ENCODE data around the gene LCE2C.
"Not testable (repeated sequence)": the region's sequence is repeated elsewhere in the genome, so short reads cannot be mapped to it uniquely, and the experiment has no call there.

Gene LCE2C, protein sequence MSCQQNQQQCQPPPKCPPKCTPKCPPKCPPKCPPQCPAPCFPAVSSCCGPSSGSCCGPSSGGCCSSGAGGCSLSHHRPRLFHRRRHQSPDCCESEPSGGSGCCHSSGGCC

DNA sequence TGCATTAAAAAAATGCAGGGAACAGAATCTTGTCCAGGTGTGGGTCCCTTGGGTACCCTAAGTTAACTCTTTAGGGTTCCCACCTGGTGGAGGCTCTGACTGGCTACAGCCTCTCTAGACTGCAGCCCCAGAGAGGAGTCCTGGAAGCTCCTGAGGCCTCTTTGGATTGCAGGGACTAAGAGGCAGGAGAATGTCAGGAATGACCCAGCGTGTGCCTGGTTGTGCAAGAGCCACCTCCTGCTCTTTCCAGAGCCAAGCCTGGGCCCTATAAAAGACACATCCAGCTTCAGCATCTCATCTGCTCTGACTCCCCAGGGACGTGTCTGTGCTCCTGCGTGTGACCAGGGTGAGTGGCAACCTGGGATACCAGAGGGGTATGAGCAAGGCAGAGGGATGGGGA lies at the start of gene LCE2C:
Gene LCE2C (plus strand): TSS at position 297 of the 400 bp plus-strand sequence. CDS start 737 bp downstream, outside the sequence.
- not testable (repeated sequence) for DNase-seq

DNA sequence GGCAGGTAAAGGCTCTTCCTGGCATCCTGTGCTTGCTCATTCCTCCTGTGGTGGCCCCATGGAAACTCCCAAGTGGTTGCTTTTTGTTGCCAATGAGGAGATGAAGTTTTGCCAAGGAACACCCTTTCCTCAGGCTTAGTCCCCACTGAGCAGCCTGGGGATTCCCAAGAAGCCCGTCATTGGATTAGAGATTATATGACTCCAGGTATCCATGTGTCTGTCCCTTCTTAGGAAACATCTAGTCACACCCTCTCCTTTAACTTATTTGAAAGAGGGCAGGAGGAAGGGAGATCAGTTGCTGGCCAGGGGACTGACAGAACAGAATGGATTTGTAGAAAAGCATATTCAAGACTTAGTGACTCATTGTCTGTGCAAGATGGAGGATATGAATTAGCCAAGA lies 48.3 kb upstream of the LCE2C start:
- DNase-seq = no peak

DNA sequence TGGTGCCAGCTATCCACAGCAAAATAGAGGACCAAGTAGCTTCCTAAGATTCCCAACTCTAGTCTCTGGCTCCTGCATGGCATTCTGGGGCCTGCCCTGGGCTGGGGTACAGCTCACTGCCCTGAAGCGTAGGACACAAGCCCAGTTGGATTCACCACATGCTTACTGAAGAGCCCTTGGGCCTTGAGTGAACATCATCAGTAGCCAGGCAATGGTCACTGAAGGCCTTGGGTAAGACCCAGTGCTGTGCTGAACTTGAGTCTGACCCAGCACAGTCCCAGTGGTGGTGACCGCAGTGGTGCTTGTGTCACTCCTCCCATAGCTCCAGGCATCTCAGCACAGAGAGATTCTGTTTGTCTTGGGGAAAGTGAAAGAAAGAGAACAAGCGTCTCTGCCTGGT lies 44.5 kb upstream of the LCE2C start:
- no peak for DNase-seq

DNA sequence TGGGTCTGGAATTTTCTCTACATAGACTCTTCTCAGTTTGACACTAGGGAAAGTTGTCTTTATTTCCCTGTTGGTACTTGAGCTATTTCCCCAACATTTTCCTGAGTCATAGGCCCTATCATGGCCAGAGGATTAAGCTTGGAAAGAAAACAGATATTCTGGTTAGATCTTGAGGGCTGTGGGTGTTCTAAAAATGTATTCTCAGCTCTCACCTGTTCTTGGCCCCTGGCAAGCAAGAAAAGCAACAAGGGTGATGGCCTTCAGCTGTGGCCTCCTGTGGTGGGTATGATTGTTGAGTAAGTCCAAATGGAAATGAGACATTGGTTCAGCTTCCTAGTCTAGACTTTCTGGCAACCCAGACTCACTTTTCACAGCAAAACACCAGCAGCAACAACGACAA lies 34.7 kb upstream of the LCE2C start:
- DNase-seq = no peak

DNA sequence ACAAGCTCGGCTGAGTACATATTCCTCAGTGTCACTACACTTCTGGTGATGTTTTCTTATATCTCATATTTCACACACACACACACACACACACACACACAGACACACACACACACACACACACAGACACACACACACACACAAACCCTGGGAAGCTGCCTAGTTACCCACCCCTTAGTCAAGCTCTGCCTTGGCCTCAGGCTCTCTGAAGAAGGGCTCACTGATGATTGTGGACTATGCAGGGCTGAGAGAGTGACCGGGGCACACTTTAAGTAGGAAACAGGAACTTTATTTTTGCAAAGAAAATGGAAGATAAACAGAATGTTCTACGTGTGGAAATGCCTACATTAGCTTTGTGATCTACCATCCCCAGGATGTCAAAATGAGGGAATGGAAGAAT lies 31.1 kb upstream of the LCE2C start:
- no peak for DNase-seq

DNA sequence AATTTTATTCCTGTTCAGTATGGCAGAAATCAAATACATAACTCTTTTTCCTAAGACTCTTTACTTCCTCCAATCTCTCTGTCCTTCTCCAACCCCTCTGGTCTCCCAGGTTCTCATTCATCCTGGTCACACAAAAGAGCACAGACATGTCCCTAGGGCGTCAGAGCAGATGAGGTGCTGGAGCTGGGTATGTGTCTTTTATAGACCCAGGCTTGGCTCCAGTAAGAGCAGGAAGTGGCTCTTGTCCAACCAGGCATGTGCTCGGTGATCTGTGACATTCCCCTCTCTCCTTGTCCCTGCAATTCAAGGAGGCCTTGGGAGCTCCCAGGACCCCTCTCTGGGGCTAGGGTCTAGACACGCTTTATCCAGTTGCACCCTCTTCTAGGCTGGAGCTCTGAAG lies 29.9 kb upstream of the LCE2C start:
- DNase-seq = no peak

DNA sequence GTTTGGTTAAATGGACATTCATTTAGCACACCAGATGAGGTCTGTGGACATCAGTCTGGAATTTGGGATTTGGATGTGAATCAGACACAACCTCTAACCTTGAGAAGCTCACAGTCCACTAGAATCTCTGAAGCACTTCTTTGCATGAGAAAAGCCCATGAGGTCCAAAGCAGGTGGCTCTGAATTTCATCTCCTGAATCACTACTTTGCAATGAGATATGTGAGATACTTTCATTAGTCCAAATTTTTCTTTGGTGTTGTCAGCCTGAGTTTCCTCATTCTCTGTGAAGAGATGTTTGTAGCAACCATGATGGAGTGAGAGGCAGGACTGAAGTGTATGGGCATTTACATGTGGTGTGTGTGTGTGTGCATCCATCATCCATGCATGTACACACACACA lies 28.4 kb upstream of the LCE2C start:
- no peak for DNase-seq

DNA sequence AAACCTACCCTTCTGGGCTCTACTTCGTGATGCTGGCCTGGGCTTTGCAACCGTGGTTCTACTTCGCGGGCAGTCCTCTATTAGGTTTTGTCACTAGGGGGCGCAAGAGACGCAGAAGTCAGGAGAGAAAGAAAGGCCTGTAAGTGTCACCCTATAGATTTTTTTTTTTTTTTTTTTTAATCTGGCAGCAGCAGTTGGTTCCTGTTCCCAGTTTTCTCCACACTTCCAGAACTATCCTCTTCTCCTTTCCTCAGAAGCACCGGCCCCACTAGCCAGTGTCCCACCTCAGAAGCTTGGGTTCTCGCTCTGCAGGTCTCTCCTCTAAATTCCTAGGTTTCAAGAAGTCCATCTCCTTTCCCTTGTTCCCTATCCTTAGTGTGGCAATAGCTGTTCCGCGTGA lies 21.0 kb upstream of the LCE2C start:
- peak; percentile 36 for DNase-seq

DNA sequence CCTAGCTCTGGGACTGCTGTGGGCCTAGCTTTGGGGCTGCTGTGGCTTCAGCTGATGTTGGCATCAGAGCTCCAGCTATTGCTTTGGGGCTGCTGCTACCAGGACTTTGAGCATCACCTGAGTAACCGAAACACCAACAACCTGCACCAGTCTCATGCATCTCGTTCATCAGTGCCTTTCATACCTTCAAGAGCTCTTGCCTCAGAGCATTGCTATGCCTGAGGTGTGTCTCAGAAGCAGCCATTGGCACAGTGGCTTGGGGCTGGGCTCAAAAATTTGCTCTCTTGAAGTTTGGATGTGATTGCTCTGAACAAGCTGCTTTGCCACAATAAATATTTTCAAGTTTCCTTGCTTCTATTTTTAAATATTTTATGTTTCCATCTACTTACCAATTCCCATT lies 18.6 kb upstream of the LCE2C start:
- DNase-seq = no peak

DNA sequence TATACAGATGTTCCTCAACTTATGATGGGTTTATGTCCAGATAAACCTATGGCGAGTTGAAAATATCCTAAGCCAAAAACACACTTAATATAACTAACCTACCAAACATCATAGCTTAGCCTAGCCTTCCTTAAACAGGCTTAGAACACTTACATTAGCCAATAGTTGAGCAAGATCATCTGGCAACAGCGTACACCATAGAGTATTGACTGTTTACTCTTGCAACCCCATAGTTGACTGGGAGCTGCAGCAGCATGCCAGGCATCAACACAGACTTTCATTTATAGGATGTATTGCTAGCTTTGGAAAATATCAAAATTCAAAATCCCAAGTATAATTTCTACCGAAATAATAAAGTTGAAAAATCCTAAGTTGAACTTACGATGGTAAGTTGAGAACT lies 17.4 kb upstream of the LCE2C start:
- no peak for DNase-seq

DNA sequence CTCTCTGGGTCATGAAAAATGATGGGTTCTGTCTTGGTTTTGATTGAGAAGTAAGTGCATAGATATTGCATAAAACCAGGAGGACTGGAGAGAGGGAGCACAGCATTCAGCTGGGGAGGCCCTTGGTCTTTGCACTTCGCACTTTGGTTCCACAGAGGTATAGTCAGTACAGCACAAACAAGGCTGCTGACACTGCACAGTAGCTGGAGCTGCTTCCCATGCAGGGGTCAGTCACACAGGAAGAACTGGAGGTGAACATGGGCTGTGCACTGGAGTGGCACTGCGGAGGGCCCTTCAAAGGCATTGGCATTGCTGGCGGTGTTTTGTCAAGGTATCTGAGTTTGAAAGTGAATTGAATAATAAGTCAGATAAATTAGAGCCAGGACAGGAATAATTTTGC lies 16.4 kb upstream of the LCE2C start:
- no peak for DNase-seq

DNA sequence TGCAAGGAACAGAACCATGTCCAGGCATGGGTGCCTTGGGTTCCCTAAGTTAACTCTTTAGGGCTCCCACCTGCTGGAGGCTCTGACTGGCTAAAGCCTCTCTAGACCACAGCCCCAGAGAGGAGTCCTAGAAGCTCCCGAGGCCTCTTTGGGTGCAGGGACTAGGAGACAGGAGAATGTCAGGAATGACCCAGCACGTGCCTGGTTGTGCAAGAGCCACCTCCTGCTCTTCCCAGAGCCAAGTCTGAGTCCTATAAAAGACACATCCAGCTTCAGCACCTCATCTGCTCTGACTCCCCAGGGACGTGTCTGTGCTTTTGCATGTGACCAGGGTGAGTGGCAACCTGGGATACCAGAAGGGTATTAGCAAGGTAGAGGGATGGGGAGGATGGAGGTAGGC lies 12.0 kb upstream of the LCE2C start, which contains the start of gene LCE2D:
Gene LCE2D (plus strand): TSS at position 283 of the 400 bp plus-strand sequence. CDS start 726 bp downstream, outside the sequence.
- no peak for DNase-seq

DNA sequence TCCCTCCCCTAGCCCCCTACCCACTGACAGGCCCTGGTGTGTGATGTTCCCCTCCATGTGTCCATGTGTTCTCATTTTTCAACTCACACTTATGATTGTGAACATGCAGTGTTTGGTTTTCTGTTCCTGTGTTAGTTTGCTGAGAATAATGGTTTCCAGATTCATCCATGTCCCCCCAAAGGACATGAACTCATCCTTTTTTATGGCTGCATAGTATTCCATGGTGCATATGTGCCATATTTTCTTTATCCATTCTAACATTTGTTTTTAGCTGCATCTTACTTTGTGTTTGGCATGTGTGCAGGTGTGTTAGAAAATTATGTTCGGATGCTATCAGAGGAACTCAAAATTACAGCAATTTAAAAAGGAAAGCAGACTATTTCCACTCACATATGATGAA lies 8.9 kb upstream of the LCE2C start:
- DNase-seq = not testable (repeated sequence)

DNA sequence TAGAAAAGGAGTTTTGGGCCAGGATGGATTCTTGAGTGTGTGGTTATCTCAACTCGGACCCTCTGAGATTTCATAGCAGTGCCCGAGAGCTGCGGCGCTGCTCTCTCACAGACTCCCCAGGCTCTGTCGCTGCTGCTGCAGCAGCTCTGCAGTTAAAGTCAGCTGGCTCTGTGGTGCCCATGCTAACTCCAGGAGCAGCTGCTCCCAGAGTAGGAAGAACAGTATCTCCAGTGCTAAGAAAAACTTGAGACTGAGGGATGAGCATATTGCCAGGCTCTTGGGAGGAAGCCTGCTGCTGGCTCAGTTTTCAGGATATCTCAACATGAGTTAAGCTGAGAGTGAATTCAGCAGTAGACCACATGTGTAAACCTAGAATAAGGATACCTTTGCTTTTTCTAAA lies 7.4 kb upstream of the LCE2C start:
- no peak for DNase-seq

DNA sequence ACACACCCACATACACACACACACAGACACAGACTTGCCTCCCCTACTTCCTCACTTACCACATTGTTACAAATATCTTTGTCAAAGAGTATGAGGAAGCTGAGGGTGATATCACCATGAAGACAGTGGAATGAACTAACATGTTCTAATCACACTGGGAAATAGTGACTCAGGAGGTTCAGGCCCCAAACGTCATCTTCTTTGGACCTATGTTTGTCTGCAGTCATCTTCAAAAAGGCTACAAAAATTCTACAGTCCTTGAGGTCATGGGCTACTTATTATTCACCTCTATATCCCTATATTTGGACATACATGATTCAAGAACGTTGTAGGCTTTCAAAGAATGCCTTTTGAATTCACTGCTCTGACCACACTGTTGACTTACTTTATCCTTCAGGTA lies 2.1 kb upstream of the LCE2C start:
- DNase-seq = no peak

DNA sequence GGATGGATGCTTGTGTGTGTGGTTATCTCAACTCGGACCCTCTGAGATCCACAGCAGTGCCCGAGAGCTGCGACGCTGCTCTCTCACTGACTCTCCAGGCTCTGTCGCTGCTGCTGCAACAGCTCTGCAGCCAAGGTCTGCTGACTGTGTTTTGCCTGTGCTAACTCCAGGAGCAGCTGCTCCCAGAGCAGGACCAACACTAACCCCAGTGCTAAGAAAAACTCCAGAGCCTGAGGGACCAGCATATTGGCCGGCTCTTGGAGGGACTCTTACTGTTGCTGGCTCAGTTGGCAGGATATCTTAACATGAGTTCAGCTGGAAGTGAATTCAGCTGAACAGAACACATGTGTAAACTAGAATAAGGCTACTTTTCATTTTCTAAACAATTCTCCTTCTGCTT lies 4.4 kb downstream of the LCE2C start:
- no peak for DNase-seq

DNA sequence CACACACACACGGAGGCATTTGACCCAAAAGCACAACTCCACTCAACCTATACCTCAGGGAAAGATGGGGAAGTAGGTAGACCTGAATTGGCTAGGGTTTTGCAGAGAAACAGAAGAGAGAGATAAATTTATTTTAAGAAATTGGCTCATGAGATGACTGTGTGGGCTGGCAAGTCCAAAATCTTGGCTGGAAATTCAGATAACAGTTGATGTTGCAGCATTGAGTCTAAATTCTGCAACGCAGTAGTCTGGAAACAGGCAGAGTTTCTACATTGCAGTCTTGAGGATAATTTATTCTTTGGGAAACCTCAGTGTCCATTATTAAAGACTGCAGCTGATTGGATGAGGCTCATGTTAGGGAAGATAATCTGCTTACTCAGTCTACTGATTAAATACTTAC lies 6.5 kb downstream of the LCE2C start:
- DNase-seq = no peak

DNA sequence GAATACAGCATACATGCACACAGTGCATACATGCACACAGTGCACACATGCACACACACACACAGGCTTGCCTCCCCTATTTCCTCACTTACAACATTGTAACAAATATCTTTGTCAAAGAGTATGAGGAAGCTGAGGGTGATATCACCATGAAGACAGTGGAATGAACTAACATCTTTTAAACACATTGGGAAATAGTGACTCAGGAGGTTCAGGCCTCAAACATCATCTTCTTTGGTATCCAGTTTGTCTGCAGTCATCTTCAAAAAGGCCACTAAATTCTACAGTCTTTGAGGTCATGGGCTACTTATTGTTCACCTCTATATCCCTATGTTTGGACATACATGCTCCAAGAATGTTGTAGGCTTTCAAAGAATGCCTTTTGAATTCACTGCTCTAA lies 8.8 kb downstream of the LCE2C start:
- DNase-seq = no peak

DNA sequence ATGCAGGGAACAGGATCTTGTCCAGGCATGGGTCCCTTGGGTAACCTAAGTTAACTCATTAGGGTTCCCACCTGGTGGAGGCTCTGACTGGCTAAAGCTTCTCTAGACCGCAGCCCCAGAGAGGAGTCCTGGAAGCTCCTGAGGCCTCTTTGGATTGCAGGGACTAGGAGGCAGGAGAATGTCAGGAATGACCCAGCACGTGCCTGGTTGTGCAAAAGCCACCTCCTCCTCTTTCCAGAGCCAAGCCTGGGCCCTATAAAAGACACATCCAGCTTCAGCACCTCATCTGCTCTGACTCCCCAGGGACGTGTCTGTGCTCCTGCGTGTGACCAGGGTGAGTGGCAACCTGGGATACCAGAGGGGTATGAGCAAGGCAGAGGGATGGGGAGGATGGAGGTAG lies 10.7 kb downstream of the LCE2C start, which contains the start of gene LCE2B:
Gene LCE2B (plus strand): TSS at position 301 of the 400 bp plus-strand sequence. CDS start 721 bp downstream, outside the sequence.
- not testable (repeated sequence) for DNase-seq

DNA sequence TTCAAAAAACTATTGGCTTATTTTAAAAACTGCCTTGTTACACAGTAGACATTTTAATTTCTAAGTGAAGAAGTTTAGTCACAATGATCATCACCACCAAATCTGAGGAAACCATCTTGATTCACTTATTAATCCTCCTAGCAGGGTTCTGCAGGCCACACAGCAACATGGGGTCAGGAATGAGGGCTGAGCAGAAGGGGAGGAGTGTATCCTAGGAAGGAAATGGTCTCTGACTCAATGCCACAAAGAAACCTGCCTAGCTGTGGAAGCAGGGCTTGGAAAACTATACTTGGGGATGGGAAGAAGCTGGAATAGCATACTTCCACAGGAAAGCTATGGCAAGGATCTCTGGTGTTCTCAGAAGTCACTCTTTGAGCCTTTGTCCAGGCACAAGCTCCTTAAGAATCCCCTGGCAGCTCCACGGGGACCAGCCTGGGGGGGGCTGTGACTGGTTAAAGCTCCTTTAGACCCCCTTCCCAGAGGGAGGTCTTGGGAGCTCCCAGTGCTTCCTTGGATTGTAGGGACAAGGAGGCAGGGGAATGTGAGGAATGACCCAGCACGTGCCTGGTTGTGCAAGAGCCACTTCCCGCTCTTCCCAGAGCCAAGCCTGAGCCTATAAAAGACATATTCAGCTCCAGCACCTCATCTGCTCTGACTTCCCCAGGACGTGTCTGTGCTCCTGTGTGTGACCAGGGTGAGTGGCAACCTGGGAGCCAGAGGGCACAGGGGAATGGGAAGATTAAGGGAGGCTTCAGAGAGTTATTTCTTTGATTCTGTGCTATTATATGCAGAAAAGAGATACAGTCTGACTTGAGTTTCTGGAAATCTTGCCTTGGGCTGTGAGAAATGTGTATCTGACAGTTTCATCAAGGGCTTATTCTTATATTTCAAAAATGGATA lies 22.9 kb downstream of the LCE2C start, which contains the start of gene LCE2A:
Gene LCE2A (plus strand): TSS at position 645 of the 900 bp plus-strand sequence. CDS start 557 bp downstream, outside the sequence.
- no peak for DNase-seq

DNA sequence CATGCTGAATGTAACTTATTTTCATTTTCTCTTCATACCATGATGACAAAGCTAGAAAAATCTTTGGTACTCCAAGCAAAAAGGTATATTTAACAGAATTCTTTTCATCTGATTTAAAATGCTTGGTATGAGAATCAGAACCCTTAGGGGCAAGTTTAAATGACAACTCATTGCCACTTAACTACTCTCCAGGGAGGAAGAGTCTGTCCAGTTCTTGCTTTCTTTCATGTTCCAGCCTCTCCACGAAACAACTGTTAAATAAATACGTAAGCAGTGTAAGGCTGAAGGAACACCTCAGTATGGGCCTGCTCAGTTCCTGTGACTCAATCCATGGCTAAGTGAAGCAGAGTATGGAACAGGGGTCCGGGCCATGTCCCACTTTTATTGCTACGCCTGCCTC lies 24.7 kb downstream of the LCE2C start:
- no peak for DNase-seq

DNA sequence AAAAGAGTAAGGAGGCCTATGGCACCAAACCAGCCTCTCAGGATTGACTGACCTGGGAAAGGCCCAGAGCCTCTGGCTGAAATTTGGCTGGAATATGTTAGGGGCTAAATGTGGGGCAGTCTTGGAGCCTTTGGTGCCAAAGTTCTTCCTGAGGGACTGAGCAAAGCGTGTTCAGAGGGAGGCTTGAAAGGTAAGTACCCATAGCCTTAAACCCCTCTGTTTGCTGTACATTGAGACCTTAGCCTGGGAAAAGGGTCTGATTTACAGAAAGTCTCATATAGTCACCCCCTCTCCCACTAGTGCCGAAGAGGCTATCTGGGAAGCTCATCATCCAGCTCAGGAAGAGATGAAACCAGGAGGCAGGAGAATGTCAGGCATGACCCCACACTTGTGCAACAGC lies 32.8 kb downstream of the LCE2C start, which contains the start of gene LCE4A:
Gene LCE4A (plus strand): TSS at position 301 of the 400 bp plus-strand sequence. CDS start 916 bp downstream, outside the sequence.
- no peak for DNase-seq

DNA sequence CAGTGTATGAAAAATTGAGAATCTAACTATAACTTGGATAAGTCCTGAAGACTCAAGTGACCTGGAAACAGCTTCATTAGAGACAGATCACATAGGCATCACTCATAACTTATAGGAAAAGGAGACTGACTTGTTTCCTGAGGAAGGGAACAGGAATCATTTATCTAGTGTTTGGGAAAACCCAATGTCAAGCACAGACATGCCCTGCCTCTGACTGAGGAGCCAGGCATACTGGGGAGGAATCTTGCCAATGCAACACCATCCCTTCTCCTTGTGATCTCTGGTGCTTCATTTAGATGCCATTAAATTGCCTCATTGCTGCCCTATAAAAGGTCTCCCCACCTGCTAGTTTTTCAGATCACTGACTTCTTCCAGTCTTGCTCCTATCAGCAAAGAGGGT lies 43.2 kb downstream of the LCE2C start:
- DNase-seq = no peak

DNA sequence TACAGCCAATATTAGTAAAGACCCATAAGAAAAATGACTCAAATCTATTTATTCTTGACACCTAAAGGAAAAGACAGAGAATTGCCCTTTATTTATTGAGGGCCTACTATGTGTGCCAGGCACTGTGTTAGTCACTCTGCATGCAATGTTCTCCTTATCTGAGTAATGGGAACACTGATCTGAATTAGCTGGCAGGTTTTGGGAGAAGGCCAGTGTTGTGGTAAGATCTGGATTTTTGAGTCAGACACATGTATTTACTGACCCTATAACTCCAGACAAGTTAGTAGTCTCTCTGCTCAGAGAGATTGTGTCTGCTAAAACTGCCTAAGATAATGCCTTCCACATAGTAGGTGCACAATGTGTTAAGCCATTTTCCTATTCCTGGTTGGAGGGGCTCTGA lies 50.2 kb downstream of the LCE2C start:
- DNase-seq = no peak
